Mammary epithelial cell (primary cell): ENCODE results near the gene SMIM45.

Experiments
- EZH2 ChIP-seq: IDR thresholded peaks from 2 replicates; pipeline ENCODE4 v1.6.1; 2012; ENCODE audit warnings: low read length, inconsistent platforms, borderline replicate concordance
- TF ChIP-seq, protein P1 (sequence below), 2 donors: IDR thresholded peaks in 1 of 2; conservative IDR thresholded peaks in 1 of 2; 2 replicates each; pipeline ENCODE4 v1.5.1; 2011 to 2012; ENCODE audit warnings: inconsistent platforms in 2 of 2, low read length in 2 of 2, mild to moderate bottlenecking in 2 of 2, control low read depth in 1 of 2, low read depth in 1 of 2; ENCODE audit not compliant: insufficient read depth in 1 of 2; ENCODE audit errors: extremely low read depth in 1 of 2

GRCh38 chr22:41913842-41914534, 38.0 kb upstream of the SMIM45 start:
- TF ChIP-seq, protein P1, sequence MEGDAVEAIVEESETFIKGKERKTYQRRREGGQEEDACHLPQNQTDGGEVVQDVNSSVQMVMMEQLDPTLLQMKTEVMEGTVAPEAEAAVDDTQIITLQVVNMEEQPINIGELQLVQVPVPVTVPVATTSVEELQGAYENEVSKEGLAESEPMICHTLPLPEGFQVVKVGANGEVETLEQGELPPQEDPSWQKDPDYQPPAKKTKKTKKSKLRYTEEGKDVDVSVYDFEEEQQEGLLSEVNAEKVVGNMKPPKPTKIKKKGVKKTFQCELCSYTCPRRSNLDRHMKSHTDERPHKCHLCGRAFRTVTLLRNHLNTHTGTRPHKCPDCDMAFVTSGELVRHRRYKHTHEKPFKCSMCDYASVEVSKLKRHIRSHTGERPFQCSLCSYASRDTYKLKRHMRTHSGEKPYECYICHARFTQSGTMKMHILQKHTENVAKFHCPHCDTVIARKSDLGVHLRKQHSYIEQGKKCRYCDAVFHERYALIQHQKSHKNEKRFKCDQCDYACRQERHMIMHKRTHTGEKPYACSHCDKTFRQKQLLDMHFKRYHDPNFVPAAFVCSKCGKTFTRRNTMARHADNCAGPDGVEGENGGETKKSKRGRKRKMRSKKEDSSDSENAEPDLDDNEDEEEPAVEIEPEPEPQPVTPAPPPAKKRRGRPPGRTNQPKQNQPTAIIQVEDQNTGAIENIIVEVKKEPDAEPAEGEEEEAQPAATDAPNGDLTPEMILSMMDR (conservative IDR thresholded peaks at IDR 0.05 in 1 of 2, IDR thresholded peaks at IDR 0.05 in 1 of 2; ENCODE audit: extremely low read depth in 1 of 2, insufficient read depth in 1 of 2, low read depth in 1 of 2, low read length in 2 of 2): no peak
- TF ChIP-seq EZH2: no peak
